ENCODE data around the gene FBXW8. TPM values are rescaled to one million over a fixed set of nuclear protein-coding genes. Genes with fewer than 3 reads are reported as not detected.

FBXW8 gene
- total RNA-seq, 4 donors from 2014 or later: 7.8 to 29.9 (median 10.3) TPM

DNA sequence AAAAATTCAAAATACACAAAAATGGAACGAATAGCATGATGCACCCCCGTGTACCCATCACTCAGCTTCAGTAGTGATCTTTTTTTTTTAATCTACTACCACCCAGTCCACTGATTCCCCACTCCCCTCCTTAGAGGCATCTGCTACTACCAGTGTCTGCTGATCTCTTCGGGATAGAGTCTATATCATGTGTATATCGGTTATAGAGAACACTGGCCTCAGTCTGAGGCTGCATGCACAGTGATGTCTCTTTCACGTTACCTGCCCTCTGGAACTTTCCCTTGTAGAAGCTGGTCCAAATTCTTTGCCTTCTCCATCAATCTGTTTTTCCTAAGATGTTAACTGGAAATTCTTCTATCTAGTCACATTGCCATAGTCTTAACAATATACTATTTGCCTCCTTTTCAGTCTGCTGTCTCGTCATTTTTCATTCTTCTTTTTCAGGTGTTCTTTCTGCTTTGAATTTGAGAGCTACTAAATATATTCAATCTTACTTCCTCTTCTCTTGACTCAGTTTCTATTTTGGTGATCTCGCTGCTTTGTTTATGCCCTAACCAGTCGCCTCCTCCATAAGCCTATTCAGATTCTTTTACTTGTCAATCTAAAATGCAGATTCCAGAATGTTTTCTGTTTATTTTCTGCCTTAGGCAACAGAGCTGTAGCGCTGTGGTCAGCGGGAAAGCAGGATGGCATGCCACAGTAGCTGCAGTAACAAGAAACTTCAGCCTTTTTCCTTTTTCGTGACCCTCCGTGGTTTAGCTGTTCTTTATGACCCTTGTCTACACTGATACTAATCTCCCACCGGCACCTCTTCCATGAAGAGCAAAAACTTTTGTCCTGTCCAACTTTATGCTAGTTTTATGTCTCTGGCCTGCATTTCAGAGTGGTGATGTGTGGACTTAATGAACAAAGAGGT, 67.0 kb downstream of the FBXW8 start:
- no peaks in the 10 kb centered on the region for H3K9me3 ChIP-seq
- TF ChIP-seq EP300 (IDR thresholded peaks at IDR 0.05; ENCODE audit: low read depth) (no peak), POLR2A (IDR thresholded peaks at IDR 0.05) (no peak), POLR2AphosphoS5 (IDR thresholded peaks at IDR 0.05) (no peak)
- TF ChIP-seq, protein P1, sequence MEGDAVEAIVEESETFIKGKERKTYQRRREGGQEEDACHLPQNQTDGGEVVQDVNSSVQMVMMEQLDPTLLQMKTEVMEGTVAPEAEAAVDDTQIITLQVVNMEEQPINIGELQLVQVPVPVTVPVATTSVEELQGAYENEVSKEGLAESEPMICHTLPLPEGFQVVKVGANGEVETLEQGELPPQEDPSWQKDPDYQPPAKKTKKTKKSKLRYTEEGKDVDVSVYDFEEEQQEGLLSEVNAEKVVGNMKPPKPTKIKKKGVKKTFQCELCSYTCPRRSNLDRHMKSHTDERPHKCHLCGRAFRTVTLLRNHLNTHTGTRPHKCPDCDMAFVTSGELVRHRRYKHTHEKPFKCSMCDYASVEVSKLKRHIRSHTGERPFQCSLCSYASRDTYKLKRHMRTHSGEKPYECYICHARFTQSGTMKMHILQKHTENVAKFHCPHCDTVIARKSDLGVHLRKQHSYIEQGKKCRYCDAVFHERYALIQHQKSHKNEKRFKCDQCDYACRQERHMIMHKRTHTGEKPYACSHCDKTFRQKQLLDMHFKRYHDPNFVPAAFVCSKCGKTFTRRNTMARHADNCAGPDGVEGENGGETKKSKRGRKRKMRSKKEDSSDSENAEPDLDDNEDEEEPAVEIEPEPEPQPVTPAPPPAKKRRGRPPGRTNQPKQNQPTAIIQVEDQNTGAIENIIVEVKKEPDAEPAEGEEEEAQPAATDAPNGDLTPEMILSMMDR (IDR thresholded peaks at IDR 0.05): no peak
- H3K4me1 ChIP-seq: no peaks in the 10 kb centered on the region
- H3K27me3 ChIP-seq: no peaks in the 10 kb centered on the region
- no peak for DNase-seq
- H3K27ac ChIP-seq: no peak overlapping the region
- no peak overlapping the region for H3K4me3 ChIP-seq
- H3K36me3 ChIP-seq: peaks cover 0 to 6% (median 0%) of the 10 kb centered on the region in 4 donors
- in situ Hi-C loops (cut with MboI; ENCODE audit: low pct_ligation_motif_present in 1 of 4, low pct_unique_long_range_greater_than_20kb in 1 of 4, low sequenced_read_pairs in 3 of 4): no loop called here
- intact Hi-C loops (cut with DNase I; ENCODE audit: low total_unique reads): no loop called here
- 75 to 89% methylated on average over 13 of the region's 13 CpGs for WGBS, 2 donors (ENCODE audit: low coverage in 1 of 2)

DNA sequence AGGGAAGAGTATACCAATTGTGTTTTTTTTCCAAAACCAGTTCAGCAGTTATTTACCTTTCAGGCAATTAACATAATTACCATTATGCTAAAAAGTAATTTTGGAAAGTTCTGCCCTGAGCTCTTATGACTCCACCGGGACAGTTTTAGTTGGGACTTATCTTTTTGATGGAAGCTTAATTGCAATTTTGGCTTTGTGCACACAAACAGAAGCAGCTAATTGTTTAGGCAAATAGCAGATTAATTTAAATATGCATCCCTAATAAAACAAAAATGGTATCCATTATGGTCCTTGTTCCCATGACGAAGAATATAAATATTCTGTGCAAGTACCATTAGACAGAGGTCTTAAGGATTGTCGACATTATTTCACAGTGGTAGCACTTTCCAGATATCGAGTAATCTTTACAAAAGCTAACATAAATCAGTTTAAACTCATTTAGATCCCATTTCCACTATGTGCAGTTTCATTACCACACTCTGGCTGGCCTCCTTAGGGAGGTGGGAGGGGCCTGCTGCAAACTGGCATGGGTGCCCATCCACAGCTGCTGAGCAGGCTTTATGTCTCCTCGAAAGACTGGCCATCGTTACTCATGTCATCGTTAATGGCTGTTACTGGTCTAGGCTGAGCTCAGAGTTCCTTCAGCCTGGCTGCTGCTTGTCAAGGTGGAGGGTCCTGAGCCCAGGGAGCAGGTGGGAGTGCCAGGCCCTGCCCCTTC, 68.2 kb downstream of the FBXW8 start:
- DNase-seq: no peak
- in situ Hi-C loops (cut with MboI; ENCODE audit: low pct_ligation_motif_present in 1 of 4, low pct_unique_long_range_greater_than_20kb in 1 of 4, low sequenced_read_pairs in 3 of 4): no loop called here
- TF ChIP-seq POLR2A (IDR thresholded peaks at IDR 0.05) (no peak), POLR2AphosphoS5 (IDR thresholded peaks at IDR 0.05) (no peak), EP300 (IDR thresholded peaks at IDR 0.05; ENCODE audit: low read depth) (no peak)
- TF ChIP-seq, protein P1 (IDR thresholded peaks at IDR 0.05): no peak
- 83 to 88% methylated on average over 4 to 7 of the region's 7 CpGs for WGBS, 2 donors (ENCODE audit: low coverage in 1 of 2)
- Histone ChIP-seq H3K9me3 (no peaks in the 10 kb centered on the region), H3K4me3 (no peak overlapping the region), H3K36me3 (no peaks in the 10 kb centered on the region), H3K4me1 (no peaks in the 10 kb centered on the region), H3K27ac (no peak overlapping the region), H3K27me3 (no peaks in the 10 kb centered on the region)
- intact Hi-C loops (cut with DNase I; ENCODE audit: low total_unique reads): no loop called here

DNA sequence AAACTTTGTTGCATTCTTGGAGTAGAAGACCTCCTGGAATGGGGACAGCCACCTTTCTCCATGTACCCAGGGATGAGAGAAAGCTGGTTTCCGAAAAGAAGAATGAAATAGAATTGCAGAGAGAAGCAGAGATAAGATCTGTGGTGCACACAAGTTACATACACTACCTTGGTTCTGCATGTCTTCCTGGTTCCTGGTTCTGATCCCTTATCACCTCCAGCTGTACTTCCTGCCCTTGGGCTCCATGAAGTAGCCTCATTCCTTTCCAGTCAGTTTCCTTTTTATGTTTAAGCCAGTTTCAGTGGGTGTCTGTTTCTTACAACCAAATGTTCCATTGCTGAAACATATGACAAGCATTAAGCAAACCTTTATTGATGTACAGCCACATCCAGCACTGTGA, 69.3 kb downstream of the FBXW8 start:
- DNase-seq: no peak
- no peak overlapping the region for H3K27ac ChIP-seq
- no peaks in the 10 kb centered on the region for H3K9me3 ChIP-seq
- H3K4me1 ChIP-seq: no peaks in the 10 kb centered on the region
- in situ Hi-C loops (cut with MboI; ENCODE audit: low pct_ligation_motif_present in 1 of 4, low pct_unique_long_range_greater_than_20kb in 1 of 4, low sequenced_read_pairs in 3 of 4): no loop called here
- H3K27me3 ChIP-seq: no peaks in the 10 kb centered on the region
- no peaks in the 10 kb centered on the region for H3K36me3 ChIP-seq
- 89 to 93% methylated on average over 1 of the region's 1 CpG for WGBS, 2 donors (ENCODE audit: low coverage in 1 of 2)
- TF ChIP-seq POLR2AphosphoS5 (IDR thresholded peaks at IDR 0.05) (no peak), POLR2A (IDR thresholded peaks at IDR 0.05) (no peak), EP300 (IDR thresholded peaks at IDR 0.05; ENCODE audit: low read depth) (no peak)
- TF ChIP-seq, protein P1 (IDR thresholded peaks at IDR 0.05): no peak
- no peak overlapping the region for H3K4me3 ChIP-seq
- intact Hi-C loops (cut with DNase I; ENCODE audit: low total_unique reads): no loop called here

DNA sequence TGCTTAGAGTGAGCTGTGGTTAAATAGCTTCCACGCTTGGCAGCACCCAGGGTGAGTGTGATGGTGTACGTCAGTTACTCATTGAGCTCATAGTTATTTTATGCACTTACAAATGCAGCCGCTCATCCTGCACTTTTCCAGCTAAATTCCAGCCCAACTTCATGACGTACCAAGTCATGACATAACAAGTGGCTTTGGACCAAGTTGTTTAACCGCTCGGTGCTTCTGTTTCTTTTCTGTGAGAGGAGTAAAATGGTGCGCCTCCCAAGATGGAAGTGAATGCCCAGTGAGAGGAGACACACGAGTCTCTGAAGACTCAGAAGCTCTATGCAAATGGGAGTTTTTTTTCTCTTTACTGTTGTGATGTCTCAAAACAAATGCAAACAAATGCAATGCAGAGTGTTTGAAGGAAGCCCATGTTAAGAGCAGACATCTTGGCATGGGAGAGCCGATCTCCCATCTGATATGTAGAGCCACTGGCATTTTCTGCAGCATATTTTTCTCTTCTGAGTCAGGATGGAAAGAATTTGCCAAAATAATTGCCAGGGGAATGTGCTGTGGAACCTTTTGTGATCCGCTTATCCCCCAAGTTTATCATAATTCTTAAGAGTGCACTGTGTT, 72.2 kb downstream of the FBXW8 start:
- WGBS, 2 donors (ENCODE audit: low coverage in 1 of 2): 68 to 80% methylated on average over 9 to 10 of the region's 10 CpGs
- intact Hi-C loops (cut with DNase I; ENCODE audit: low total_unique reads): no loop called here
- peak overlapping the region; percentile 26 to 53 (median 44) for H3K27ac ChIP-seq
- no peaks in the 10 kb centered on the region for H3K36me3 ChIP-seq
- H3K9me3 ChIP-seq: no peaks in the 10 kb centered on the region
- H3K4me1 ChIP-seq: no peaks in the 10 kb centered on the region
- TF ChIP-seq EP300 (IDR thresholded peaks at IDR 0.05; ENCODE audit: low read depth) (no peak), POLR2AphosphoS5 (IDR thresholded peaks at IDR 0.05) (peak in 2 of 3 donors; percentile 6 to 7)
- H3K27me3 ChIP-seq: no peaks in the 10 kb centered on the region
- DNase-seq: no peak
- H3K4me3 ChIP-seq: no peak overlapping the region
- in situ Hi-C loops (cut with MboI; ENCODE audit: low pct_ligation_motif_present in 1 of 4, low pct_unique_long_range_greater_than_20kb in 1 of 4, low sequenced_read_pairs in 3 of 4): no loop called here

Data from transverse colon (tissue), 4 donors.